ENCODE measurements around the gene GALNT16.
"Not testable (repeated sequence)": the region's sequence is repeated elsewhere in the genome, so short reads cannot be mapped to it uniquely, and the experiment has no call there.

The GALNT16 gene

DNA sequence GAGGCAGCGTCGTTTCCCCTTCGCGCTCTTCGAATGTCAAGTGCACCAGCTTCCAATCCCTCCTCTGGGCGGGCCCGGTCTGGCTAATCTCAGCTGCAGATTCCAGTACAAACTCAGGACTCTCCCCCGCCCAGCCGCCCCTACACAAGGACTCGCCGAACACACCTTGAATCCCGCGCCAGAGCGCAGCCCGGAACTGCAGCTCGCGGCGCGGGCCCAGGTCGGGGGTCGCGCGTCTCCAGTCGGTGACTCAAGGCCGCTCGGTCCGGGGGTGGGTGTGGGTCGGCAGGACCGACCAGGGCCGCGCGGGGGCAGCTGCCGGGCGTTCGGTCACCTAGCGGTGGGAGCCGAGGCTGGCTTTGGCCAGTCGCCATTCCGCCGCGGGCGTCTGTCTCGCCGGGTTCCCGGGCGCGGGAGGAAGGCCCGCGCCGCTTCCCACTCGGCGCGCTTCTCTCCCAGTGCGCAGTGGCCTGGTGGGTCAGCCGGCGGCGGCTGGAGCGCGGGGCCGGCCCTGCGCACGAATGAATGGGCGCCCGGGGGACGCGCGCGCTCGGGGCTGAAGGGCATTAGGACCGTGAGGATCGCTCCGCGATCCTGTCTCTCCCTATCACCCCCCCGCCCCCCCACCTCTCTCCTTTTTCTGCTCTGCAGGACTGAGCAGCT lies at the start of gene GALNT16:
TSS of gene GALNT16 (plus strand) at position 632 of the 663 bp plus-strand sequence. CDS start 133 bp downstream, outside the sequence.
- DNase-seq (ENCODE audit: low read depth), result peak; percentile 15

GRCh38 chr14:69214393-69214792 lies 45.6 kb upstream of the GALNT16 start:
- DNase-seq (ENCODE audit: low read depth), result peak; percentile 63

DNA sequence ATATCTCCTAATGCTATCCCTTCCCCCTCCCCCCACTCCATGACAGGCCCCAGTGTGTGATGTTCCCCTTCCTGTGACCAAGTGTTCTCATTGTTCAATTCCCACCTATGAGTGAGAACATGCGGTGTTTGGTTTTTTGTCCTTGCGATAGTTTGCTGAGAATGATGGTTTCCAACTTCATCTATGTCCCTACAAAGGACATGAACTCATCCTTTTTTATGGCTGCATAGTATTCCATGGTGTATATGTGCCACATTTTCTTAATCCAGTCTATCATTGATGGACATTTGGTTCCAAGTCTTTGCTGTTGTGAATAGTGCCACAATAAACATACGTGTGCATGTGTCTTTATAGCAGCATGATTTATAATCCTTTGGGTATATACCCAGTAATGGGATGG lies 42.3 kb upstream of the GALNT16 start:
- not testable (repeated sequence) for DNase-seq (ENCODE audit: low read depth)

GRCh38 chr14:69224946-69225345 lies 35.0 kb upstream of the GALNT16 start:
- DNase-seq (ENCODE audit: low read depth), result no peak

GRCh38 chr14:69226178-69226577 lies 33.8 kb upstream of the GALNT16 start:
- DNase-seq (ENCODE audit: low read depth), result no peak

DNA sequence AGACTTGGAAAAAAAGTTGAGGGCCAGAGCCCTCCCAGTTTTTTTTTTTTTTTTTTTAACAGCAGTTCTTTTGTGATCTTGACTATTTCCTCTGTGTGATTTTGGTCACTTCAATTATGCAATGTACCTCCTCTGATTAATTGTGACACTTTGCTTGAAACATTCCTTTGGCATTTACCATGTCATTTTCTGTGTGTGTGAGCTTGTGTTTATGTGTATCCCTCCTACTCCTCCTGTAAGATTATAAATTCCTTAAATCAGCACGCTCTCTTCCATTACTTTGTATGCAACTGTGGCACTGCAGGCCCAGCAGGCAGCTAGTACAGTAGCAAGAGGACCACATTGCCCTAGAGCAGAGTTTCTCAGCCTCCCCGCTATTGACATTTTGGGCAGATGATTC lies 33.2 kb upstream of the GALNT16 start:
- no peak for DNase-seq (ENCODE audit: low read depth)

- peak; percentile 14 for DNase-seq (ENCODE audit: low read depth)
Observed at GRCh38 chr14:69231486-69231885, 28.5 kb upstream of the GALNT16 start.

DNA sequence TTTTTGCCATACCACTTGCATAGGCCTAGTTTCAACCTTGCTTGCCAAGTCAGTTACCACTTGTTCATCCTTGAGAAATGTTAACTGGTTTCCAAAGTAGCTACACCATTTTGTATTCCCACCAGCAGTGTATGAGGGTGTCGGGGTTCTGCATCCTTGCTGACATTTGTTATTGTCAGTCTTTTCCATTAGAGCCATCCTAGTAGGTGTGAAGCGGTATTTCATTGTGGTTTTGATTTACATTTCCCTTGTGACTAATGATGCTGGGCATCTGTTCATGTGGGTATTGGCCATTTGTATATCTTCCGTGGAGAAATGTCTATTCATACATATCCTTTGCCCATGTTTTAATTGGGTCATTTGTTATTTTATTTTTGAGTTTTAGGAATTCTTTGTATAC lies 27.6 kb upstream of the GALNT16 start:
- no peak for DNase-seq (ENCODE audit: low read depth)

GRCh38 chr14:69234106-69234505 lies 25.9 kb upstream of the GALNT16 start:
- DNase-seq (ENCODE audit: low read depth), result peak; percentile 5

- no peak for DNase-seq (ENCODE audit: low read depth)
Observed at GRCh38 chr14:69235708-69236107, 24.2 kb upstream of the GALNT16 start.

DNA sequence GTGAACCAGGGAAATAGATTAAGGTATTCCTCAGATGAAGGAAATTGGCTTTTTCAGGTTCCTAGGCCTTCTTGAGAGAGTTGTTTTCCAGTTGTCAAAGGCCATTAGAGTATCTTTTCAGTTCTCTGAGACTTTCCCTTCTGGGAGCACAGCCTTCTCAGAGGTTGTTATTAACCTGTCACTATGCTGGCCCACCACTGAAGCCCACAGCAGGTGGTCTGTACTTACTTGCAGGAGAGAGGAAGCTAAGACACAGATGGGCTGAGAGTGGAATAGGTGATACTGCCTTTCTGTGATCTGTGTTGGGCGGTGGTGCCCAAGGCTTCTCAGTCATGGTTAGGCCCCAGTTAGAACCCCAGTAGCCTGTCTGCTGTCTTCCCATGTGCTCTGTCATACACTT lies 22.8 kb upstream of the GALNT16 start:
- DNase-seq (ENCODE audit: low read depth), result no peak

DNA sequence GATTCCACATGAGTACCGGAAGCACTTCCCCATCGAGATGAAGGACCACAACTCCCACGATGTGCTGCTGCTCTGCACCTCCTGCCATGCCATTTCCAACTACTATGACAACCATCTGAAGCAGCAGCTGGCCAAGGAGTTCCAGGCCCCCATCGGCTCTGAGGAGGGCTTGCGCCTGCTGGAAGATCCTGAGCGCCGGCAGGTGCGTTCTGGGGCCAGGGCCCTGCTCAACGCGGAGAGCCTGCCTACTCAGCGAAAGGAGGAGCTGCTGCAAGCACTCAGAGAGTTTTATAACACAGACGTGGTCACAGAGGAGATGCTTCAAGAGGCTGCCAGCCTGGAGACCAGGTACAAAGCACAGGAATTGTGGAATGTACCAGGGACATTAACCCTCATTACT lies 22.4 kb upstream of the GALNT16 start:
- no peak for DNase-seq (ENCODE audit: low read depth)

DNA sequence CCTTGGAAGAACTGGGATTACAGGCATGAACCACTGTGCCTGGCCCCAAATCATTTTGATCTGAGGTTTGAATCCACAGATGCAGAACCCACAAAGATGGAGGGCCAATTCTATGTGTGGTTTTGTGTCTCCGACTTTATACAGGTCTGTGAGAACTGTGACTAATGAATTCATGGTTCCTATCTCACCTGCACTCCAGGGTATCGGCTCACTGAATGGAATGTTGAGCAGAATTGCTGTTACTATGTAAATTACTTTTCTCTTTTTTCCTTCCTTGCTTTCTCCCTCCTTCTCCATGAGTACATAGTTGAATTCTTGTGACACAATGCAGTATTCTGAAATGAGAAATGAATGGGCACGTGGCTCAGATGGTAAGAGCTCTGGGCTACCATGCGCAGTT lies 21.1 kb upstream of the GALNT16 start:
- DNase-seq (ENCODE audit: low read depth), result no peak

DNA sequence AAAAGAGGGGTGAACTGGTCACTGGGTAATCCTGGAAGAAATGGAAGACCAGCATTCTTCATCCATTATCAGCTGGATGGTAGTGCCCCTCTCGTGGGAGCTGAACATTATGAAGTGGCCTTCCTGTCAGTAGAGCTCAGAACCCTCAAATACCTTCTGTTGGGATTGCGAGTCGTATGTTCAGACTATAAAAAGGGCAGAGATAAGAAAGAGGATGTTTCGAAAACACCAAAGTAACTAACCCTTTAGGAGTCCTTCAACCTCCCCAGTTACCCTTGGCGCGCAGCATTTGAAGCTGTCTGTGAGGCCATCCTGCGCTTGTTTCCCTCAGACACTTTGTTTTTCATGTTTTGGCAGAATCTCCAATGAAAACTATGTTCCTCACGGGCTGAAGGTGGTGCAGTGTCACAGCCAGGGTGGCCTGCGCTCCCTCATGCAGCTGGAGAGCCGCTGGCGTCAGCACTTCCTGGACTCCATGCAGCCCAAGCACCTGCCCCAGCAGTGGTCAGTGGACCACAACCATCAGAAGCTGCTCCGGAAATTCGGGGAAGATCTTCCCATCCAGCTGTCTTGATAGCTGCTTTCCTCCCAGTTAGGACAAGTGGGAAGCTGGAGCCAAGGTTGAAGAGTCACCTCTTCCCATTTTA lies 19.3 kb upstream of the GALNT16 start:
- DNase-seq (ENCODE audit: low read depth), result no peak

DNA sequence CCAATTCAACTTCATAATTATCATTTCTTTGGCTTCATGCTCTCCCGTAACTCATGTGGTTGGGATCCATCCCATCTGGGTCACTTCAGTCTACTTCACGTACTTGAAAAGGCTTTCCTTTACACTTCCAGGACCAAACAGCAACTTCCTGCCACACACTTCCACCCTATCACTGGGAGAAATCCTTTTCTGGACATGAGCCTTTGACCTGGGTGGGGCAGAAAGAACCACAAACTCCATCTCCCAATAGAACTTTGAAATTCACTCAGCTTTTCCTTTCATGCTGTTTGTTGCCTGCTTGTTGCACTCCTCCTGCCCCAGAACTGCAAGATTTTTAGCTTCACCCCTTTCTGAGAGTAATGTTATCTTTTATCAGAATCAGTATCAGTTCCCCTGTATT lies 18.4 kb upstream of the GALNT16 start:
- no peak for DNase-seq (ENCODE audit: low read depth)

DNA sequence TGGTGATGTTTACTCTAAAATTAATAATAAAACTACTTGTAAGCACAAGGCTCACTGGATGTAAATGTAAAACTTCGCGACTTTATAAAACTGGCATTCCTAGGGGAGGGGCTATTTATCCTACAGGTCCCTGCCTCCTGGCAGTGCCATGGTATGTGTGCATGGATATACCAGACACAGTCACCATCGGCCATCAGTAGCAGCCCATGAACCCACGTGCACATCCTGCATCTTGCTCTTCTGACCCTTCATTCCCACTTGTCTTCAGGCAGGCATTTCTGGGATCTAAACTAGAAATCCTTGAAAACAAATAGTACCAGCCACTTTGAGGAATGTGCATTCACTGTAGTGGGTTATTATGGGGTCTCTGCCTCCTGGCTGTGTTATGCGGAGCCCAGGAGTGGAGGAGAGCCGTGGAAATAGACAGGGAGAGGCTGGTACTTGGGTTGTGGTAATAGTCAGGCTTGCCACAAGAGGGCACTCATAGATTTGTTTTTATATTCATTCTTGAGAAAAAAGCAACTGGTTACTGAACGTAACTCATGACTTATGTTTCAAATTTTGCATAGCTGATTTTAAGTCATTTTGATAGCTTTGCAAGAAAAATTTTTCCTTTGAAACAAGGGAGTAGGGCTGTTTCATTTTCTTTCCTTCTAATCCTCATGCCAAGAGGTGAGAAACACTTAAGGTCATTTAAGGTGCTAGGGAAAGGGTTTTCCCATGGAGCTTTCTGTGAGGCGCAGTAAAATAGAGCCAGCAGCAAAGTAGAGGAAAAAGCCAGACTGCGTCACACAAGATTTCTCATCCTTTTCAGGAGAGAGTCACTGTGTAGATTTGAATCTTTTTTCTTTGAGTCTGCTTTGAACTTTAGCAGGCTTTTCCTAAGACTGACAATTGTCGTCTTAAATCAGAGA lies 17.4 kb upstream of the GALNT16 start:
- DNase-seq (ENCODE audit: low read depth), result peak; percentile 72

DNA sequence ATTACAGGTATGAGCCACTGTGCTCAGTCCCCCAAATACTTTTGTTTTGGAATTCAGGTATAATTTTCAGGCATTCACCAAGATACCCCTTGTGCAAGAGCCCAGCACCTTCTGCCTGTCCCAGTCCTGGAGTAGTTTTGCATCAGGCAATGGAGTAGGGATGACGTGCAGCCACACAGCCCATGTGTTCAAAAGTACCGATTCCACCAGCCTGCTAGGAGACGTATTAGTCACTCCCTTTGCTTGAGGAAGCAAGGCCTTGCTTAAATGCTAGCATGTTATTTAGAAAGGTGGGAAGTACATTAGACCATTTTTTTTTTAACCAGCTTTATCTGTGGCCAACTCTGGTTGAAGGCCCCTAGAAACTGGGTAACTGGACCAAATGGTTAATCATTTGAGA lies 15.0 kb upstream of the GALNT16 start:
- DNase-seq (ENCODE audit: low read depth), result peak; percentile 49

DNA sequence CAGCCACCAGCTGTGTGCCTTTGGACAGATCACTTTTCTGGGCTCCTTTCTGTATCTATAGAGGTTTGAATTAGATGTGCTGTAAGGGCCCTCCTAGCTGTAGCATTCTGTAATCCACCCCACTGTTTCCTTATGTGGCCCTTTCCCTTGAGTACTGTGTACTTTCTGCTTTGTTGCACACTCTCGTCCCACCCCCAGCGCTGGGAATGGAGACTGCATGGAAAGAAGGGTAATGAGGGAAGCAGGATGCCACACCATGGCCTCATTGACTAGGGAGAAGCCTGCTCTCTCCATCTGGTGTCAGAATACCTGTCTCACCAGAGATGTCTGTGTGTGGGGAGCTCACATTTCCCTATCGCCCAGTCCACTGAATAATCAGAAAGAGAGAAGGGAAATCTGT lies 13.6 kb upstream of the GALNT16 start:
- DNase-seq (ENCODE audit: low read depth), result no peak

DNA sequence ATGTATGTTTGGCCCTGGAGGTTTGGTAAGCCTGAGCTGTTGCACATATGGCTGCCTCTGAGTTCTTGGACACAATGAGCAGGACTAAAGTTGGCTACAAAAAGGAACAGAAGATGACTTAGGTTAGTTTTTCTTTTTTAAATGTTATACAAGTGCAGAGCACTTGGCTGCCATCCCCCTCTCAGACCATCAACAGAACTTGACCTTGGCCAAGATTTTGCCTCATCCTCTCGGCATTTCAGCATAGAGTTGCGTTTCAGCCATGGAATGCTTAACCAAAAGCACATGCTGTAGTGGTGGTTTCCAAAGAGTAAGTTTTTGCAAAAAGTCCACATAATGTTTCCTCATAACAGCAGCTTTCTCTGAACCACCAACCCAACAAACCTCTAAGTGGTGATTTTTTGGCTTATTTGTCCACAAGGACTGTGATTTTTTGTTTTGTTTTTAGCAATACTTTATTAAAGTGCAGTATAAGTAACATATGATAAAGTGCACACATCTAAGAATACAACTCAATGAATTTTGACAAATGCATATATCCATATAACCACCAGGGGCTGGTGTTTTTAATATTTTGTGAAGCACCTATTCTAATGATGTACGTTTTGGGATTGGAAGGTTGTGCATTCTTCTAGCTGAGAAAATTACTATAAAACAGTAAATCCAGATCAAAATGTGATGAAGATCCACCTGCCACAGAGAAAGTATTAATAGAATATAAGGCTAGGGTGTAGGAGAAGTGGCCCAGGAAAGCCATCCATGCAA lies 12.1 kb upstream of the GALNT16 start:
- peak; percentile 96 for DNase-seq (ENCODE audit: low read depth)

- DNase-seq (ENCODE audit: low read depth), result no peak
Observed at GRCh38 chr14:69249603-69250002, 10.4 kb upstream of the GALNT16 start.

- no peak for DNase-seq (ENCODE audit: low read depth)
Observed at GRCh38 chr14:69252851-69253250, 7.1 kb upstream of the GALNT16 start.

- no peak for DNase-seq (ENCODE audit: low read depth)
Observed at GRCh38 chr14:69259168-69259526, 811 bp upstream of the GALNT16 start.

All from iris pigment epithelial cell (primary cell).